Esophagus squamous epithelium (tissue), 5 donors: Measurements from ENCODE around the gene SNX8. TPM values are rescaled to one million over a fixed set of nuclear protein-coding genes. Genes with fewer than 3 reads are reported as not detected.

Source experiments
- DNase-seq: peaks from one replicate; lab custom pipeline; 2025; lab: John Stamatoyannopoulos, UW
- H3K27ac ChIP-seq, 4 donors: fragments of 200-600 bp; sonication (generic); one replicate each; pipeline ENCODE4 v1.5.1; 2016 to 2019; ENCODE audit warnings: mild to moderate bottlenecking in 1 of 4
- H3K27me3 ChIP-seq, 4 donors: fragments of 200-600 bp; sonication (generic); 1 replicate in 3 of 4; 2 replicates in 1 of 4; pipeline versions ENCODE4 v1.5.1 to v1.6.0; 2017 to 2021; ENCODE audit warnings: antibody characterized with exemption in 1 of 4
- H3K36me3 ChIP-seq, 3 donors: fragments of 200-600 bp; sonication (generic); one replicate each; pipeline ENCODE4 v1.5.1; 2016 to 2019
- H3K4me1 ChIP-seq, 3 donors: fragments of 200-600 bp; sonication (generic); one replicate each; pipeline ENCODE4 v1.5.1; 2017 to 2019
- H3K4me3 ChIP-seq, 4 donors: fragments of 200-600 bp; sonication (generic); 1 replicate in 3 of 4; 2 replicates in 1 of 4; pipeline ENCODE4 v1.5.1; 2016 to 2019; ENCODE audit warnings: mild to moderate bottlenecking in 2 of 4, moderate library complexity in 1 of 4
- H3K9me3 ChIP-seq, 3 donors: fragments of 200-600 bp; sonication (generic); one replicate each; pipeline ENCODE4 v1.5.1; 2016 to 2019
- CTCF ChIP-seq, 6 experiments: fragments of 450-650 bp in 4 of 6; fragments of 200-600 bp in 2 of 6; sonication (generic) in 2 of 6; IDR thresholded peaks; one replicate each; pipeline ENCODE4 v1.5.1; 2016 to 2019; ENCODE audit warnings: antibody characterized with exemption in 6 of 6, mild to moderate bottlenecking in 4 of 6, moderate library complexity in 4 of 6
- POLR2A ChIP-seq, 4 donors: fragments of 450-650 bp; IDR thresholded peaks; one replicate each; pipeline ENCODE4 v1.6.1; 2017; ENCODE audit warnings: antibody characterized with exemption in 4 of 4, mild to moderate bottlenecking in 4 of 4, moderate library complexity in 3 of 4
- WGBS, 2 donors: methylation state at CpG; one replicate each; pipeline ENCODE4 v1.1.5; 2018; 5-methylcytosine and 5-hydroxymethylcytosine counted together
- intact Hi-C: fragments of 100-400 bp; cut with DNase I; formaldehyde crosslinking; loops from one replicate; pipeline ENCODE4 v1.15.0; 2022
- total RNA-seq, 4 donors: library from RNA; depleted of rRNA; stranded (reverse); fragments of >200 nt; gene quantifications; one replicate each; pipeline ENCODE4 v1.1.0, GENCODE V29; 2016
- donor health status: DM: yes; HTN: yes; CAD: no.

Gene SNX8
- total RNA-seq, 4 donors from 2014 or later = 4.7 to 17.9 (median 12.5) TPM

- Histone ChIP-seq H3K4me1 (peaks cover 0 to 12% (median 0%) of the 10 kb centered on the region in 3 donors), H3K9me3 (no peaks in the 10 kb centered on the region), H3K27me3 (no peaks in the 10 kb centered on the region), H3K36me3 (peaks cover 0 to under 1% (median 0%) of the 10 kb centered on the region in 3 donors), H3K27ac (peak overlapping the region in 1 of 4 donors; percentile 51), H3K4me3 (no peak overlapping the region)
- WGBS, 2 donors = 82 to 84% methylated on average over 7 to 9 of the region's 14 CpGs
- intact Hi-C loops = no loop called here
- TF ChIP-seq CTCF (IDR thresholded peaks at IDR 0.05) (no peak), POLR2A (IDR thresholded peaks at IDR 0.05) (no peak)
- DNase-seq = no peak
These were observed 32.0 kb downstream of the SNX8 start for GRCh38 chr7:2282185-2282751.

GRCh38 chr7:2281541-2281940 lies 32.7 kb downstream of the SNX8 start:
- WGBS, 2 donors = 62 to 70% methylated on average over 3 to 4 of the region's 9 CpGs
- H3K4me3 ChIP-seq = no peak overlapping the region
- H3K27me3 ChIP-seq = no peaks in the 10 kb centered on the region
- H3K27ac ChIP-seq = peak overlapping the region in 1 of 4 donors; percentile 51
- TF ChIP-seq POLR2A (IDR thresholded peaks at IDR 0.05) (no peak), CTCF (IDR thresholded peaks at IDR 0.05) (no peak)
- DNase-seq = no peak
- peaks cover 0 to 8% (median 0%) of the 10 kb centered on the region in 3 donors for H3K36me3 ChIP-seq
- intact Hi-C loops = no loop called here
- H3K9me3 ChIP-seq = no peaks in the 10 kb centered on the region
- H3K4me1 ChIP-seq = peaks cover 0 to 12% (median 0%) of the 10 kb centered on the region in 3 donors

- Histone ChIP-seq H3K4me3 (no peak overlapping the region), H3K27me3 (no peaks in the 10 kb centered on the region), H3K27ac (no peak overlapping the region), H3K36me3 (peaks cover 0 to 17% (median 0%) of the 10 kb centered on the region in 3 donors), H3K9me3 (no peaks in the 10 kb centered on the region), H3K4me1 (peaks cover 0 to 12% (median 0%) of the 10 kb centered on the region in 3 donors)
- 86% methylated on average over 2 of the region's 2 CpGs for WGBS, 2 donors
- DNase-seq = no peak
- TF ChIP-seq POLR2A (IDR thresholded peaks at IDR 0.05) = no peak
- TF ChIP-seq CTCF (IDR thresholded peaks at IDR 0.05) = no peak
- intact Hi-C loops = no loop called here
These were observed 33.8 kb downstream of the SNX8 start for GRCh38 chr7:2280424-2280823.

- WGBS, 2 donors = 71 to 78% methylated on average over 4 of the region's 4 CpGs
- TF ChIP-seq POLR2A (IDR thresholded peaks at IDR 0.05) (no peak), CTCF (IDR thresholded peaks at IDR 0.05) (no peak)
- Histone ChIP-seq H3K4me1 (peaks cover 0 to 12% (median 0%) of the 10 kb centered on the region in 3 donors), H3K27ac (no peak overlapping the region), H3K27me3 (no peaks in the 10 kb centered on the region), H3K9me3 (no peaks in the 10 kb centered on the region), H3K36me3 (peaks cover 0 to 21% (median 0%) of the 10 kb centered on the region in 3 donors), H3K4me3 (no peak overlapping the region)
- intact Hi-C loops = no loop called here
- no peak for DNase-seq
These were observed 34.3 kb downstream of the SNX8 start for GRCh38 chr7:2279896-2280295.

GRCh38 chr7:2278026-2278425 lies 36.2 kb downstream of the SNX8 start:
- no peak overlapping the region for H3K27ac ChIP-seq
- intact Hi-C loops = no loop called here
- DNase-seq = no peak
- WGBS, 2 donors = 82 to 87% methylated on average over 5 to 10 of the region's 11 CpGs
- H3K9me3 ChIP-seq = no peaks in the 10 kb centered on the region
- H3K36me3 ChIP-seq = peaks cover 0 to 40% (median 7%) of the 10 kb centered on the region in 3 donors
- H3K4me1 ChIP-seq = peaks cover 0 to 12% (median 0%) of the 10 kb centered on the region in 3 donors
- H3K4me3 ChIP-seq = no peak overlapping the region
- no peaks in the 10 kb centered on the region for H3K27me3 ChIP-seq
- no peak for TF ChIP-seq CTCF (IDR thresholded peaks at IDR 0.05)
- TF ChIP-seq POLR2A (IDR thresholded peaks at IDR 0.05) = no peak
